C4-2B (cell line): ENCODE results near the gene MCCC2.

Source experiments
- CTCF ChIP-seq: fragments of 450-650 bp; conservative IDR thresholded peaks from 2 replicates; pipeline ENCODE4 v1.5.1; 2017; ENCODE audit warnings: mild to moderate bottlenecking
- ZFX ChIP-seq: fragments of 450-650 bp; IDR thresholded peaks from 2 replicates; pipeline ENCODE4 v1.6.1; 2017

- TF ChIP-seq CTCF (no peak), ZFX (no peak)
Observed at GRCh38 chr5:71632168-71632567, 45.0 kb downstream of the MCCC2 start.
